HepG2 (cell line): Measurements from ENCODE around the gene CASKIN2. TPM values are rescaled to one million over a fixed set of nuclear protein-coding genes. Genes with fewer than 3 reads are reported as not detected.
A peak's percentile ranks its signal among the peaks of the same experiment; 100 is the strongest.

Experiments
- ARNT ChIP-seq: fragments of 450-650 bp; IDR thresholded peaks from 2 replicates; pipeline ENCODE4 v1.6.1; 2017
- CEBPG ChIP-seq: IDR thresholded peaks from 2 replicates; pipeline ENCODE4 v1.6.1; 2016
- CREM ChIP-seq, 2 experiments: sonication (generic) in 1 of 2; formaldehyde crosslinking in 1 of 2; IDR thresholded peaks; 2 replicates each; pipeline versions ENCODE4 v1.4.0 to v1.6.1; 2016 to 2020; ENCODE audit warnings: antibody characterized with exemption in 1 of 2, mild to moderate bottlenecking in 1 of 2, missing genetic modification reagents in 1 of 2
- HNRNPLL ChIP-seq: fragments of 200-400 bp; formaldehyde crosslinking; IDR thresholded peaks from 2 replicates; pipeline ENCODE4 v1.6.1; 2017; ENCODE audit warnings: mild to moderate bottlenecking, low read depth, low read length; ENCODE audit not compliant: poor library complexity, severe bottlenecking
- KLF15 ChIP-seq: sonication (generic); formaldehyde crosslinking; IDR thresholded peaks from 2 replicates; pipeline ENCODE4 v1.8.1; 2023; ENCODE audit warnings: borderline replicate concordance, mild to moderate bottlenecking, inconsistent platforms, missing genetic modification reagents, mixed read lengths
- SP2 ChIP-seq: sonication (generic); formaldehyde crosslinking; IDR thresholded peaks from 2 replicates; pipeline ENCODE4 v1.5.1; 2020; ENCODE audit warnings: mild to moderate bottlenecking, missing genetic modification reagents
- YEATS4 ChIP-seq: sonication (generic); formaldehyde crosslinking; IDR thresholded peaks from 2 replicates; pipeline ENCODE4 v1.4.0; 2020; ENCODE audit warnings: missing genetic modification reagents, borderline replicate concordance
- ZBTB21 ChIP-seq: sonication (generic); formaldehyde crosslinking; IDR thresholded peaks from 2 replicates; pipeline ENCODE4 v1.4.0; 2020; ENCODE audit warnings: missing genetic modification reagents
- ZNF101 ChIP-seq: sonication (generic); formaldehyde crosslinking; IDR thresholded peaks from 2 replicates; pipeline ENCODE4 v1.4.0; 2020; ENCODE audit warnings: mild to moderate bottlenecking, low read depth, missing genetic modification reagents, borderline replicate concordance
- ZNF629 ChIP-seq: sonication (generic); formaldehyde crosslinking; conservative IDR thresholded peaks from 2 replicates; pipeline ENCODE4 v1.5.0; 2020; ENCODE audit warnings: missing genetic modification reagents
- ZSCAN22 ChIP-seq: sonication (generic); formaldehyde crosslinking; IDR thresholded peaks from 2 replicates; pipeline ENCODE4 v1.4.0; 2020; ENCODE audit warnings: mild to moderate bottlenecking, missing genetic modification reagents
- polyA plus RNA-seq, 8 experiments: library from polyadenylated mRNA; depleted of rRNA in 3 of 8; stranded (reverse) in 7 of 8; unstranded in 1 of 8; fragments of >200 nt; fragmentation: Illumina TruSeq in 4 of 8; extraction: Trizol in 4 of 8; gene quantifications; 2 replicates each; pipeline versions ENCODE4 v1.2.1 to v1.2.3, GENCODE V29; 2011 to 2016; ENCODE audit warnings: low read depth in 4 of 8, missing spikeins in 1 of 8, mixed read lengths in 1 of 8; ENCODE audit not compliant: insufficient read depth in 1 of 8
- total RNA-seq, 5 experiments: library from RNA; depleted of rRNA; stranded (reverse); fragments of >200 nt; fragmentation: Illumina TruSeq; extraction: Trizol; gene quantifications; 2 replicates each; pipeline ENCODE4 v1.2.3, GENCODE V29; 2016; ENCODE audit warnings: low read depth in 1 of 5
- TF ChIP-seq, protein P1 (sequence below): sonication (generic); formaldehyde crosslinking; conservative IDR thresholded peaks from 2 replicates; pipeline ENCODE4 v1.8.1; 2023; ENCODE audit warnings: missing genetic modification reagents
- TF ChIP-seq, protein P2 (sequence below): sonication (generic); formaldehyde crosslinking; IDR thresholded peaks from 2 replicates; pipeline ENCODE4 v1.8.1; 2023; ENCODE audit warnings: missing genetic modification reagents, mild to moderate bottlenecking, borderline replicate concordance
- TF ChIP-seq, protein P3 (sequence below): sonication (generic); formaldehyde crosslinking; IDR thresholded peaks from one replicate; pipeline ENCODE4 v1.5.1; 2020; ENCODE audit warnings: mild to moderate bottlenecking, missing genetic modification reagents; ENCODE audit errors: not compliant biosample characterization
- TF ChIP-seq, protein P4 (sequence below): sonication (generic); formaldehyde crosslinking; IDR thresholded peaks from 2 replicates; pipeline ENCODE4 v1.4.0; 2020; ENCODE audit warnings: missing genetic modification reagents, borderline replicate concordance

The CASKIN2 gene
- total and polyA plus RNA-seq, 2 of the 13 experiments (the other 11 are each of a cell fraction or from before 2014, with no cell fraction given) = 5.2 to 7.8 TPM

DNA sequence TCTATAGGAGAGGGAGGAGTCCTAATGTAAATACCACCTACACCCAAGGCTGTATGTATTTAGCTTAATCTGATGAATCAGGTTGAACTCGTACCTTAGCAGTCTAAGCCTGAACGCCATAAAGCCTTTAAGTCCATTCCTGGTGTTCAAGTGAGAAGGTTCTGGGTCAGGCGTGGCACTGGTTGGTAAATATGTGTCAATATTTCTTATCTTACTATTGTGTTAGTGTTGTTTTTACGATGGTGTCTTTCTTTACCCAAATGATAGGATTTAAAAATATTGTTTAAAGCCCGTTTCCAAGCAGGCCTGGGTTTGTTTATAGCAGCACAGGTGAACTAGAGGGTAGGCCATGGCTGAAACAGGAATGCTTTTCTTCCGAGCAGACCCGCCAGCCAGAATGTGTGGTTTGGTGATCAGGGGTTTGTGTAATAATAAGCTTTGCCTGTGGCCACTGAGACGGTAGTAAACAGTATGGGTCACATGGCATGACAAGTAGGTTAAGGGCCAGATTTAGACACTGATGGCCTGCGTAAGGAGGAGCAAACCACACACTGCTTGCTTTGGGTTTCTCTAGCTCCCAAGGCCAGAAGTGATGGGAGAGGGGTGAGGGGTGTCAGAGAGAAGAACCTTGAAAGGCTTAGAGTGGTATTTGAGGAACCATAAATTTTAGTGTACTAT lies 55.6 kb downstream of the CASKIN2 start (continued):
- no peak for TF ChIP-seq KLF15 (CRISPR knock-in tag)
- TF ChIP-seq, protein P1, sequence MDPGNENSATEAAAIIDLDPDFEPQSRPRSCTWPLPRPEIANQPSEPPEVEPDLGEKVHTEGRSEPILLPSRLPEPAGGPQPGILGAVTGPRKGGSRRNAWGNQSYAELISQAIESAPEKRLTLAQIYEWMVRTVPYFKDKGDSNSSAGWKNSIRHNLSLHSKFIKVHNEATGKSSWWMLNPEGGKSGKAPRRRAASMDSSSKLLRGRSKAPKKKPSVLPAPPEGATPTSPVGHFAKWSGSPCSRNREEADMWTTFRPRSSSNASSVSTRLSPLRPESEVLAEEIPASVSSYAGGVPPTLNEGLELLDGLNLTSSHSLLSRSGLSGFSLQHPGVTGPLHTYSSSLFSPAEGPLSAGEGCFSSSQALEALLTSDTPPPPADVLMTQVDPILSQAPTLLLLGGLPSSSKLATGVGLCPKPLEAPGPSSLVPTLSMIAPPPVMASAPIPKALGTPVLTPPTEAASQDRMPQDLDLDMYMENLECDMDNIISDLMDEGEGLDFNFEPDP = no peak
- TF ChIP-seq, protein P2, sequence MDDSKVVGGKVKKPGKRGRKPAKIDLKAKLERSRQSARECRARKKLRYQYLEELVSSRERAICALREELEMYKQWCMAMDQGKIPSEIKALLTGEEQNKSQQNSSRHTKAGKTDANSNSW (CRISPR knock-in tag) = no peak
- TF ChIP-seq ZNF629 (CRISPR knock-in tag) = peak; percentile 18; the same call in 1 of the 2 replicates
- no peak for TF ChIP-seq ZSCAN22
- no peak for TF ChIP-seq SP2 (CRISPR knock-in tag)
- no peak for TF ChIP-seq ZNF101 (CRISPR knock-in tag)
- TF ChIP-seq, protein P3, sequence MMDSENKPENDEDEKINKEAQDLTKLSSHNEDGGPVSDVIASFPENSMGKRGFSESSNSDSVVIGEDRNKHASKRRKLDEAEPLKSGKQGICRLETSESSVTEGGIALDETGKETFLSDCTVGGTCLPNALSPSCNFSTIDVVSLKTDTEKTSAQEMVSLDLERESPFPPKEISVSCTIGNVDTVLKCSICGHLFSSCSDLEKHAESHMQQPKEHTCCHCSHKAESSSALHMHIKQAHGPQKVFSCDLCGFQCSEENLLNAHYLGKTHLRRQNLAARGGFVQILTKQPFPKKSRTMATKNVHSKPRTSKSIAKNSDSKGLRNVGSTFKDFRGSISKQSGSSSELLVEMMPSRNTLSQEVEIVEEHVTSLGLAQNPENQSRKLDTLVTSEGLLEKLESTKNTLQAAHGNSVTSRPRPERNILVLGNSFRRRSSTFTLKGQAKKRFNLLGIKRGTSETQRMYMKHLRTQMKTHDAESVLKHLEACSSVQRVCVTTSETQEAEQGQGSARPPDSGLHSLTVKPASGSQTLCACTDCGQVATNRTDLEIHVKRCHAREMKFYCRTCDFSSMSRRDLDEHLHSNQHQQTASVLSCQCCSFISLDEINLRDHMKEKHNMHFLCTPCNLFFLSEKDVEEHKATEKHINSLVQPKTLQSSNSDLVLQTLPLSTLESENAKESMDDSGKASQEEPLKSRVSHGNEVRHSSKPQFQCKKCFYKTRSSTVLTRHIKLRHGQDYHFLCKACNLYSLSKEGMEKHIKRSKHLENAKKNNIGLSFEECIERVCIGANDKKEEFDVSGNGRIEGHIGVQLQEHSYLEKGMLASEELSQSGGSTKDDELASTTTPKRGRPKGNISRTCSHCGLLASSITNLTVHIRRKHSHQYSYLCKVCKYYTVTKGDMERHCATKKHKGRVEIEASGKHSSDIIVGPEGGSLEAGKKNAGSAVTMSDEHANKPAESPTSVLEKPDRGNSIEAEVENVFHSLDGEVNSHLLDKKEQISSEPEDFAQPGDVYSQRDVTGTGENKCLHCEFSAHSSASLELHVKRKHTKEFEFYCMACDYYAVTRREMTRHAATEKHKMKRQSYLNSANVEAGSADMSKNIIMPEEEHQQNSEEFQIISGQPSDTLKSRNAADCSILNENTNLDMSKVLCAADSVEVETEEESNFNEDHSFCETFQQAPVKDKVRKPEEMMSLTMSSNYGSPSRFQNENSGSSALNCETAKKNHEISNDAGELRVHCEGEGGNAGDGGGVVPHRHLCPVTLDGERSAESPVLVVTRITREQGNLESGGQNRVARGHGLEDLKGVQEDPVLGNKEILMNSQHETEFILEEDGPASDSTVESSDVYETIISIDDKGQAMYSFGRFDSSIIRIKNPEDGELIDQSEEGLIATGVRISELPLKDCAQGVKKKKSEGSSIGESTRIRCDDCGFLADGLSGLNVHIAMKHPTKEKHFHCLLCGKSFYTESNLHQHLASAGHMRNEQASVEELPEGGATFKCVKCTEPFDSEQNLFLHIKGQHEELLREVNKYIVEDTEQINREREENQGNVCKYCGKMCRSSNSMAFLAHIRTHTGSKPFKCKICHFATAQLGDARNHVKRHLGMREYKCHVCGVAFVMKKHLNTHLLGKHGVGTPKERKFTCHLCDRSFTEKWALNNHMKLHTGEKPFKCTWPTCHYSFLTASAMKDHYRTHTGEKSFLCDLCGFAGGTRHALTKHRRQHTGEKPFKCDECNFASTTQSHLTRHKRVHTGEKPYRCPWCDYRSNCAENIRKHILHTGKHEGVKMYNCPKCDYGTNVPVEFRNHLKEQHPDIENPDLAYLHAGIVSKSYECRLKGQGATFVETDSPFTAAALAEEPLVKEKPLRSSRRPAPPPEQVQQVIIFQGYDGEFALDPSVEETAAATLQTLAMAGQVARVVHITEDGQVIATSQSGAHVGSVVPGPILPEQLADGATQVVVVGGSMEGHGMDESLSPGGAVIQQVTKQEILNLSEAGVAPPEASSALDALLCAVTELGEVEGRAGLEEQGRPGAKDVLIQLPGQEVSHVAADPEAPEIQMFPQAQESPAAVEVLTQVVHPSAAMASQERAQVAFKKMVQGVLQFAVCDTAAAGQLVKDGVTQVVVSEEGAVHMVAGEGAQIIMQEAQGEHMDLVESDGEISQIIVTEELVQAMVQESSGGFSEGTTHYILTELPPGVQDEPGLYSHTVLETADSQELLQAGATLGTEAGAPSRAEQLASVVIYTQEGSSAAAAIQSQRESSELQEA (CRISPR knock-in tag) = no peak
- no peak for TF ChIP-seq ZBTB21
- no peak for TF ChIP-seq HNRNPLL
- TF ChIP-seq CEBPG (CRISPR knock-in tag) = peak; percentile 81
- TF ChIP-seq YEATS4 (CRISPR knock-in tag) = peak; percentile 58; the same call in 1 of the 2 replicates
- peak; percentile 43; the same call in 1 of the 2 replicates for TF ChIP-seq CREM (IDR thresholded peaks at IDR 0.05)
- TF ChIP-seq CREM (CRISPR knock-in tag; IDR thresholded peaks at IDR 0.05) = no peak
- no peak for TF ChIP-seq ARNT
- TF ChIP-seq, protein P4, sequence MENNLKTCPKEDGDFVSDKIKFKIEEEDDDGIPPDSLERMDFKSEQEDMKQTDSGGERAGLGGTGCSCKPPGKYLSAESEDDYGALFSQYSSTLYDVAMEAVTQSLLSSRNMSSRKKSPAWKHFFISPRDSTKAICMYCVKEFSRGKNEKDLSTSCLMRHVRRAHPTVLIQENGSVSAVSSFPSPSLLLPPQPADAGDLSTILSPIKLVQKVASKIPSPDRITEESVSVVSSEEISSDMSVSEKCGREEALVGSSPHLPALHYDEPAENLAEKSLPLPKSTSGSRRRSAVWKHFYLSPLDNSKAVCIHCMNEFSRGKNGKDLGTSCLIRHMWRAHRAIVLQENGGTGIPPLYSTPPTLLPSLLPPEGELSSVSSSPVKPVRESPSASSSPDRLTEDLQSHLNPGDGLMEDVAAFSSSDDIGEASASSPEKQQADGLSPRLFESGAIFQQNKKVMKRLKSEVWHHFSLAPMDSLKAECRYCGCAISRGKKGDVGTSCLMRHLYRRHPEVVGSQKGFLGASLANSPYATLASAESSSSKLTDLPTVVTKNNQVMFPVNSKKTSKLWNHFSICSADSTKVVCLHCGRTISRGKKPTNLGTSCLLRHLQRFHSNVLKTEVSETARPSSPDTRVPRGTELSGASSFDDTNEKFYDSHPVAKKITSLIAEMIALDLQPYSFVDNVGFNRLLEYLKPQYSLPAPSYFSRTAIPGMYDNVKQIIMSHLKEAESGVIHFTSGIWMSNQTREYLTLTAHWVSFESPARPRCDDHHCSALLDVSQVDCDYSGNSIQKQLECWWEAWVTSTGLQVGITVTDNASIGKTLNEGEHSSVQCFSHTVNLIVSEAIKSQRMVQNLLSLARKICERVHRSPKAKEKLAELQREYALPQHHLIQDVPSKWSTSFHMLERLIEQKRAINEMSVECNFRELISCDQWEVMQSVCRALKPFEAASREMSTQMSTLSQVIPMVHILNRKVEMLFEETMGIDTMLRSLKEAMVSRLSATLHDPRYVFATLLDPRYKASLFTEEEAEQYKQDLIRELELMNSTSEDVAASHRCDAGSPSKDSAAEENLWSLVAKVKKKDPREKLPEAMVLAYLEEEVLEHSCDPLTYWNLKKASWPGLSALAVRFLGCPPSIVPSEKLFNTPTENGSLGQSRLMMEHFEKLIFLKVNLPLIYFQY (CRISPR knock-in tag) = peak; percentile 28; the same call in 1 of the 2 replicates
